HuH-7.5 (cell line): ENCODE results near the gene MAJIN.

Experiments
- DNase-seq: peaks from one replicate; pipeline ENCODE4 v3.0.0; 2011; ENCODE audit warnings: low spot score

The MAJIN gene

DNA sequence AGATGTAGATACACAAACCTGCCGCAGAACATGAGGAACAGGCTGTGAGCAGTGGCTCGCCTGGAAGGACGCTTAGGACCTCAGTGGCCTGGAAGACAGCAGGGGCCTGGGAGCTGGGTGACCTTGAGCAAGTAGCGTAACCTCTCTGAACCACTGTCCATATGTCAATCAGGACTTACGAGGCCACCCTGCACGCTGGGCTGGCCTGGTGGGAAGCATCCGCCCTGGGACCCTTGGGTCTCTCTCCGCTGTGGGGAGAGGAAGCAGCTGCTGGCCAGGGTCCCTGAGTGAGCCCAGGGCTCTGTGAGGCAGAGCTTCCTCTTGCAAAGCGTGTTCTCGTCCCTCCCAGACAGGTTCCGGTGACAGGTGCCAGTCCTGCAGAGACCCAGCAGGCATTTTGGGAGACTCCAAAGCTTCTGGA is 79.5 kb downstream of the MAJIN start:
- no peak for DNase-seq

DNA sequence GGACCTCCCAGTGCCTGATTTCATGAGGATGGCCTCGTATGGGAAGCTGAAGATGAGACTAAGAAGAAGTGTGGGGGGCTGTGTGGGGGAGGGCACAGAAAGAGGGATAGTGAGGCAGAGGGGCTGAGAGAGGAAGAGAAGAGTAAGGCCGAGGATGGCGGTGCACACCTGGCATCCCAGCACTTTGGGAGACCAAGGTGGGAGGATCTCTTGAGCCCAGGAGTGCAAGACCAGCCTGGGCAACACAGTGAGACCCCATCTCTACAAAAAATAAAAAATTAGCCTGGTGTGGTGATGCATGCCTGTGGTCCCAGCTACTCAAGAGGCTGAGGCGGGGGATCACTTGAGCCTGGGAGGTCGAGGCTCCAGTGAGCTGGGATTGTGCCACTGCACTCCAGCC is 80.0 kb downstream of the MAJIN start:
- no peak for DNase-seq

DNA sequence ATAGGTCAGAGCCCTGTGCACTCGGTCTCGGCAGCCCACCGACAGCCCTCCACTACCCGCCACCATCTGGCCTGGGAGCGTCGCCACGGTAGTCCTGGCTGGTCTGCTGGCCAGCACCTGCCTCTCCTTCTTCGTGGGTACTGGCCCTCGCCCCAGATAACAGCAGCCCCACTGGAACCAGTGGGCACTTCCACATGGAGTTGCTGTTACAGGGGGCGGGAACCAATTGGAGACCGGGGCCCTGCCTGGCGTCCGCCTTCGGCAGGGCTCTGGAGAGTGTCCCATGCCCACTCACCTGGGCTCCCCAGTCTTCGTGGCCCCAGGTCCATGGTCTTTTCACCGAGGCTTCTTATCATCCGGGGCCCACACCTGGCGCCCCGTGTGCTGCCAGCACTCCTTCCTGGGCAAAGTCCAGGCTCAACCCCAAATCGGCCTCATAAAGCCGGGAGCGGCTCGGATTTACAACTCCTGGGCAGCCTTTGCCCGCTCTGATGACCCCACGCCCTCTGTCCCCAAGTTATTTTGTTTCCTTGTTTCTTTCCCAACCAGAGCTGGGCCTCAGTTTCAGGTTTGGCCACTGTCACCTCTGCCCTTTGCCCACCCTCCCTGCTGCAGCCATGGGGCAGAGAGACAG is 80.6 kb downstream of the MAJIN start:
- no peak for DNase-seq

DNA sequence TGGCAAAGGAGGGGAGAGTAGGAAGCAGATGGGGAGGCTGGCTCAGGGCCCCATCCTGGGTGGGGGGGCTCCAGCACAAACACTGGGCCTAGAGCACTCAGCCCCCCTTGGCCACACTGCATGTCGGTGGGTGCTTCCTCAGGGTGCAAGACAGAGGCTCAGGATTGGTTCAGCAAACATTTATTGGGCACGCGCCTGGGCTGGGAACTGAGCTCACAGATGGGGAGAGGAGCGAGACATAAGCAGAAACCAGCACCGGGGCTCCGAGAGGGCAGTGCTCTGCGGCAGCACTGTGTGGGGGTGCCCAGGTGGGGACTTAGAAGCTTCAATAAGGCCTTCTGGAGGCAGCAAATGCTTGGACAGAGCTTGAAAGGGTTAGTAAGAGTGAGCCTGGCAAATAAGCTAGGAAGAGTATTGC is 81.4 kb downstream of the MAJIN start:
- DNase-seq, result no peak

DNA sequence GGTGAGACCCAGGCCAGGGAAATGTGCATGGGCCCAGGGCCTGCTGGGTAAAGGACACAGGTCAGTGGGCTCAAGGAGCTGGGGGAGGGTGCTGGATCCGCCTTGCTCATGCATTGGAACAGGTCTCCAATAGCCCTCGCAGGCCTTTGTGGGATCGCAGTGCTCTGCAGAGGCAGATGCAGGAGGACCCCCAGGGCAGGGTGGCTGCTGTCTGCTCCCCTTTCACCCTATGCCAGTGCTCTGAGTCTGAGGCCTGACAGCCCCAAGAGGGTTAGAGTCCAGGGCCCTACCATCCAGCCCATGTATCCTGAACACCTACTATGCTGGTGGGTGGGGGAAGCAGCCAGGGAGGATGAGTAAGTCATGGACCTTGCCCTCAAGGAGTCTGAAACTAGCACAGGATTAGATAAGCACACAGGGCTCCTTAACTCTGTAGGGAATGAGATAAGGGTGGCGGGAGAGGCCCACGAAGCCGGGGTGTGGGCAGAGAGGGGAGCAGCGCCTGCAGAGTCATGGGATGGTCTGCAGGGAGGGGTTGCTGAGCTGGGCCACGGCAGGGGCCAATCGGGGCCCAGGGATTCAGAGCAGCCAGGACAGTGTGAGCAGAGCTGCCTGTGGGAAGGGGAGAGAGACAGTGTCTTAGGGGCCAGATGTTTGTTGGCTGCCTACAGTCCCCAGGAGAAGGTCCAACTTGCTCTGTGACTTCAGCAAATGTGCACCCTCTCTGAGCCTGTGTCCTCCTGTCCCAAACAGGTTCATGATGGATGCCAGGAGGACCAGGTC is 83.0 kb downstream of the MAJIN start:
- DNase-seq, result no peak

DNA sequence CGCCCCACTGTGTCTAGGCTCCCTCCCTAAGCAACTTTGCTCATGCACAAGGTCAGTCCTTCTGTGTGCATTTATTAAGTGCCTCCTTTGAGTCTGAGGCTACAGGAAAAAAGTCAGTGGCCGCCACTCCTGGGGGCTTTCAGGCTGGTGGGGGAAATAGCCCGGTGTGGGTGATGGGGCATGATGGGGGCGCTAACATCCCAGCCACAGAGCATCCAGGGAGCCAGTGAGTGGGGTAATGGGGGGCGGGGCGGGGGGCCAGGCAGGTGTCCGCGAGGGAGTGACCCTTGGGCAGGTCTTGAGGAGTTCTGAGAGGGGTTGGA is 83.5 kb downstream of the MAJIN start:
- no peak for DNase-seq
